H9 (cell line): Measurements from ENCODE around the gene CAMTA1. TPM values are rescaled to one million over a fixed set of nuclear protein-coding genes. Genes with fewer than 3 reads are reported as not detected.

Experiments used
- DNase-seq: peaks from one replicate; pipeline ENCODE4 v3.0.0-alpha.2; 2017
- H2AFZ ChIP-seq: one replicate; pipeline ENCODE4 v1.6.1; 2013; ENCODE audit warnings: mild to moderate bottlenecking, low read length, control low read depth, moderate library complexity
- H2AK5ac ChIP-seq: 2 replicates; pipeline ENCODE4 v1.6.1; 2013; ENCODE audit warnings: low read length, control low read depth, mixed read lengths; ENCODE audit not compliant: insufficient read length
- H2BK120ac ChIP-seq: one replicate; pipeline ENCODE4 v1.6.1; 2013; ENCODE audit warnings: low read depth, mild to moderate bottlenecking, low read length, control low read depth, inconsistent platforms; ENCODE audit not compliant: poor library complexity, severe bottlenecking
- H2BK12ac ChIP-seq: 2 replicates; pipeline ENCODE4 v1.6.1; 2013; ENCODE audit warnings: low read length, control low read depth, mixed read lengths, low read depth; ENCODE audit not compliant: insufficient read length
- H2BK15ac ChIP-seq: 2 replicates; pipeline ENCODE4 v1.6.1; 2013; ENCODE audit warnings: low read depth, low read length, control low read depth
- H2BK20ac ChIP-seq: one replicate; pipeline ENCODE4 v1.6.1; 2013; ENCODE audit warnings: low read depth, mild to moderate bottlenecking, low read length, control low read depth, inconsistent platforms; ENCODE audit not compliant: poor library complexity, severe bottlenecking
- H2BK5ac ChIP-seq: 2 replicates; pipeline ENCODE4 v1.6.1; 2013; ENCODE audit warnings: low read length, control low read depth, mixed read lengths; ENCODE audit not compliant: insufficient read length
- H3K14ac ChIP-seq: 2 replicates; pipeline ENCODE4 v1.6.1; 2013; ENCODE audit warnings: low read length, control low read depth; ENCODE audit not compliant: insufficient read depth
- H3K18ac ChIP-seq: 2 replicates; pipeline ENCODE4 v1.6.1; 2013; ENCODE audit warnings: low read depth, mild to moderate bottlenecking, mixed read lengths, low read length, control low read depth; ENCODE audit not compliant: insufficient read length
- H3K23ac ChIP-seq: 2 replicates; pipeline ENCODE4 v1.6.1; 2013; ENCODE audit warnings: low read length, control low read depth, mixed read lengths, low read depth; ENCODE audit not compliant: insufficient read length
- H3K23me2 ChIP-seq: 2 replicates; pipeline ENCODE4 v1.6.1; 2013; ENCODE audit warnings: low read depth, mild to moderate bottlenecking, mixed read lengths, low read length, control low read depth; ENCODE audit not compliant: insufficient read length, poor library complexity, severe bottlenecking
- H3K27ac ChIP-seq: 2 replicates; pipeline ENCODE4 v1.5.1; 2013; ENCODE audit warnings: low read length, control low read depth, mixed read lengths, low read depth; ENCODE audit not compliant: insufficient read length
- H3K27me3 ChIP-seq: 2 replicates; pipeline ENCODE4 v1.6.1; 2013; ENCODE audit warnings: low read length, control low read depth, inconsistent platforms; ENCODE audit not compliant: insufficient read depth
- H3K4ac ChIP-seq: 2 replicates; pipeline ENCODE4 v1.6.1; 2013; ENCODE audit warnings: low read depth, mild to moderate bottlenecking, control low read depth, inconsistent platforms, low read length, moderate library complexity
- H3K4me1 ChIP-seq: 2 replicates; pipeline ENCODE4 v1.6.1; 2013; ENCODE audit warnings: low read length, control low read depth, inconsistent platforms; ENCODE audit not compliant: insufficient read depth
- H3K4me2 ChIP-seq: 2 replicates; pipeline ENCODE4 v1.6.1; 2013; ENCODE audit warnings: low read length, control low read depth, mixed read lengths; ENCODE audit not compliant: insufficient read length, insufficient read depth
- H3K56ac ChIP-seq: 2 replicates; pipeline ENCODE4 v1.6.1; 2013; ENCODE audit warnings: low read depth, mild to moderate bottlenecking, mixed read lengths, low read length, control low read depth; ENCODE audit not compliant: insufficient read length
- H3K79me1 ChIP-seq: 2 replicates; pipeline ENCODE4 v1.6.1; 2013; ENCODE audit warnings: low read depth, mild to moderate bottlenecking, moderate library complexity, low read length, control low read depth, inconsistent platforms; ENCODE audit not compliant: insufficient read depth, poor library complexity, severe bottlenecking
- H3K79me2 ChIP-seq: 2 replicates; pipeline ENCODE4 v1.6.1; 2013; ENCODE audit warnings: low read length, control low read depth, inconsistent platforms; ENCODE audit not compliant: insufficient read depth
- H3K9ac ChIP-seq: 2 replicates; pipeline ENCODE4 v1.6.1; 2013; ENCODE audit warnings: low read length, control low read depth, mixed read lengths; ENCODE audit not compliant: insufficient read length; ENCODE audit errors: extremely low read depth
- H3K9me3 ChIP-seq: one replicate; pipeline ENCODE4 v1.6.1; 2013; ENCODE audit warnings: low read depth, low read length, inconsistent platforms; ENCODE audit not compliant: control insufficient read depth
- H3T11ph ChIP-seq: one replicate; pipeline ENCODE4 v1.6.1; 2013; ENCODE audit warnings: mild to moderate bottlenecking, low read length, control low read depth, inconsistent platforms
- H4K20me1 ChIP-seq: one replicate; pipeline ENCODE4 v1.6.1; 2013; ENCODE audit not compliant: control insufficient read depth, insufficient read length, insufficient read depth
- H4K5ac ChIP-seq: 2 replicates; pipeline ENCODE4 v1.6.1; 2013; ENCODE audit warnings: low read depth, mild to moderate bottlenecking, mixed read lengths, low read length, control low read depth; ENCODE audit not compliant: insufficient read length
- H4K8ac ChIP-seq: replicated peaks from 2 replicates; pipeline ENCODE4 v1.6.1; 2013; ENCODE audit warnings: low read length, control low read depth, mixed read lengths, low read depth; ENCODE audit not compliant: insufficient read length
- H4K91ac ChIP-seq: 2 replicates; pipeline ENCODE4 v1.6.1; 2013; ENCODE audit warnings: low read depth, mild to moderate bottlenecking, moderate library complexity, mixed read lengths, low read length, control low read depth; ENCODE audit not compliant: insufficient read length
- H3K27ac Mint-ChIP-seq, 3 experiments: 2 replicates in 2 of 3; 3 replicates in 1 of 3; pipeline ENCODE4 v1.8.0; 2020 to 2021; ENCODE audit warnings: mixed read lengths in 3 of 3, mild to moderate bottlenecking in 1 of 3, moderate library complexity in 1 of 3
- H3K27me3 Mint-ChIP-seq: 2 replicates; pipeline ENCODE4 v1.8.0; 2021; ENCODE audit warnings: low read depth, mild to moderate bottlenecking, moderate library complexity, mixed read lengths
- H3K36me3 Mint-ChIP-seq, 3 experiments: 2 replicates in 2 of 3; 3 replicates in 1 of 3; pipeline ENCODE4 v1.8.0; 2020 to 2021; ENCODE audit warnings: low read depth in 3 of 3, mixed read lengths in 3 of 3; ENCODE audit not compliant: insufficient read depth in 1 of 3
- H3K4me1 Mint-ChIP-seq, 2 experiments: 2 replicates each; pipeline ENCODE4 v1.8.0; 2020; ENCODE audit warnings: mixed read lengths in 2 of 2
- H3K4me3 Mint-ChIP-seq, 2 experiments: 2 replicates in 1 of 2; 3 replicates in 1 of 2; pipeline ENCODE4 v1.8.0; 2020 to 2021; ENCODE audit warnings: mild to moderate bottlenecking in 2 of 2, mixed read lengths in 2 of 2, moderate library complexity in 1 of 2
- H3K9me3 Mint-ChIP-seq, 2 experiments: 2 replicates in 1 of 2; 3 replicates in 1 of 2; pipeline ENCODE4 v1.8.0; 2020; ENCODE audit warnings: mild to moderate bottlenecking in 2 of 2, mixed read lengths in 2 of 2, moderate library complexity in 1 of 2
- CTCF ChIP-seq: fragments of 200-600 bp; sonication (generic); conservative IDR thresholded peaks from 3 replicates; pipeline ENCODE4 v1.8.0; 2021; ENCODE audit warnings: antibody characterized with exemption, mild to moderate bottlenecking
- whole genome bisulfite sequencing: extraction: QIAGEN DNeasy Blood & Tissue Kit; methylation state at CpG from one replicate; pipeline ENCODE4 v1.1.7; 2013; ENCODE audit warnings: missing lambda C conversion rate, low lambda C conversion rate, mixed read lengths; ENCODE audit not compliant: insufficient read length; ENCODE audit errors: extremely low coverage; 5-methylcytosine and 5-hydroxymethylcytosine counted together
- total RNA-seq: library from RNA; stranded (reverse); gene quantifications from 2 replicates; pipeline ENCODE4 v1.2.1, GENCODE V29; 2021

Gene CAMTA1
- total RNA-seq, 1 experiment from 2014 or later = 115 TPM

GRCh38 chr1:7525338-7526063 is 740.2 kb downstream of the CAMTA1 start:
- no peak overlapping the region for H3K56ac ChIP-seq
- no peak overlapping the region for H2BK20ac ChIP-seq
- H4K20me1 ChIP-seq = no peaks in the 10 kb centered on the region
- H2BK120ac ChIP-seq = no peak overlapping the region
- no peak overlapping the region for H3K14ac ChIP-seq
- peaks cover 9 to 11% of the 10 kb centered on the region in 2 experiments for H3K4me1 Mint-ChIP-seq
- H3K27me3 Mint-ChIP-seq = no peaks in the 10 kb centered on the region; the same call in 1 of the 2 replicates
- no peak overlapping the region for H4K5ac ChIP-seq
- H4K8ac ChIP-seq = no peak overlapping the region
- no peak overlapping the region for H4K91ac ChIP-seq
- no peaks in the 10 kb centered on the region for H3K4me1 ChIP-seq
- H2AFZ ChIP-seq = no peak overlapping the region
- H3K27ac Mint-ChIP-seq = no peak overlapping the region
- no peak overlapping the region for H3K4me3 Mint-ChIP-seq
- H3K4ac ChIP-seq = no peak overlapping the region
- no peak overlapping the region for H3K4me2 ChIP-seq
- H3K27me3 ChIP-seq = no peaks in the 10 kb centered on the region
- H3K23me2 ChIP-seq = no peaks in the 10 kb centered on the region
- no peaks in the 10 kb centered on the region; a peak in 1 of 7 replicates for H3K36me3 Mint-ChIP-seq
- H2BK15ac ChIP-seq = no peak overlapping the region
- H2BK12ac ChIP-seq = no peak overlapping the region
- no CpG with 5 or more reads among the region's 12 CpGs for WGBS
- TF ChIP-seq CTCF = no peak
- H3K9me3 ChIP-seq = no peaks in the 10 kb centered on the region
- no peak overlapping the region for H3K27ac ChIP-seq
- no peak overlapping the region for H3K23ac ChIP-seq
- H3K18ac ChIP-seq = no peak overlapping the region
- H2BK5ac ChIP-seq = no peak overlapping the region
- H3K79me1 ChIP-seq = no peaks in the 10 kb centered on the region
- H3T11ph ChIP-seq = no peak overlapping the region
- no peak overlapping the region for H2AK5ac ChIP-seq
- H3K9me3 Mint-ChIP-seq = no peaks in the 10 kb centered on the region; a peak in 2 of 5 replicates
- no peaks in the 10 kb centered on the region for H3K79me2 ChIP-seq
- DNase-seq = no peak
- no peak overlapping the region for H3K9ac ChIP-seq
